HG03460 (cell line): Measurements from ENCODE around the gene KCNK1.

ENCODE experiments used
- ATAC-seq: cut with Tn5 transposase; IDR thresholded peaks from one replicate; pipeline ENCODE4 v1.9.1; 2021; ENCODE audit not compliant: unreplicated experiment

The KCNK1 gene

GRCh38 chr1:233613252-233614172 lies at the start of gene KCNK1:
Gene KCNK1, plus strand, starts transcription at chr1:233614106. Its CDS starts 66 bp downstream, at chr1:233614172.
- no peak for ATAC-seq

GRCh38 chr1:233565313-233565712 lies 48.6 kb upstream of the KCNK1 start:
- no peak for ATAC-seq

- no peak for ATAC-seq
These were observed 47.0 kb upstream of the KCNK1 start for GRCh38 chr1:233566886-233567285.

- no peak for ATAC-seq
These were observed 44.3 kb upstream of the KCNK1 start for GRCh38 chr1:233569636-233570035.

GRCh38 chr1:233570216-233570615 lies 43.7 kb upstream of the KCNK1 start:
- no peak for ATAC-seq

GRCh38 chr1:233570706-233571105 lies 43.2 kb upstream of the KCNK1 start:
- ATAC-seq, result no peak

- no peak for ATAC-seq
These were observed 41.0 kb upstream of the KCNK1 start for GRCh38 chr1:233572896-233573295.

- ATAC-seq, result no peak
These were observed 38.5 kb upstream of the KCNK1 start for GRCh38 chr1:233575450-233575849.

GRCh38 chr1:233582439-233582838 lies 31.5 kb upstream of the KCNK1 start:
- ATAC-seq, result no peak

GRCh38 chr1:233584376-233584775 lies 29.5 kb upstream of the KCNK1 start:
- no peak for ATAC-seq

- no peak for ATAC-seq
These were observed 29.0 kb upstream of the KCNK1 start for GRCh38 chr1:233584931-233585330.

GRCh38 chr1:233586301-233586700 lies 27.6 kb upstream of the KCNK1 start:
- ATAC-seq, result no peak

GRCh38 chr1:233587196-233587595 lies 26.7 kb upstream of the KCNK1 start:
- ATAC-seq, result no peak

- no peak for ATAC-seq
These were observed 25.7 kb upstream of the KCNK1 start for GRCh38 chr1:233587958-233588799.

GRCh38 chr1:233597489-233597901 lies 16.4 kb upstream of the KCNK1 start:
- ATAC-seq, result no peak

- peak; percentile 63 for ATAC-seq
These were observed 14.9 kb upstream of the KCNK1 start for GRCh38 chr1:233598891-233599541.

- peak; percentile 55 for ATAC-seq
These were observed 14.3 kb upstream of the KCNK1 start for GRCh38 chr1:233599542-233600073.

GRCh38 chr1:233600488-233600887 lies 13.4 kb upstream of the KCNK1 start:
- ATAC-seq, result no peak

- ATAC-seq, result no peak
These were observed 10.4 kb upstream of the KCNK1 start for GRCh38 chr1:233603478-233603877.

GRCh38 chr1:233605205-233605604 lies 8.7 kb upstream of the KCNK1 start:
- ATAC-seq, result no peak

- no peak for ATAC-seq
These were observed 7.1 kb upstream of the KCNK1 start for GRCh38 chr1:233606813-233607212.
